Stimulated activated CD8-positive, alpha-beta memory T cell treated with anti-CD3 and anti-CD28 coated beads, Interleukin-12 subunit alpha, Interleukin-12 subunit beta, amount 100 ng/mL, for 24 hours (primary cell): ENCODE results near the gene GPRASP2.

Experiments
- DNase-seq: peaks from one replicate; pipeline ENCODE4 v3.0.0-alpha.2; 2020; ENCODE audit errors: extremely low read depth

The GPRASP2 gene

GRCh38 chrX:102745513-102745856, 33.2 kb downstream of the GPRASP2 start:
- no peak for DNase-seq

- no peak for DNase-seq
Measured at GRCh38 chrX:102745857-102746584, 33.8 kb downstream of the GPRASP2 start.

GRCh38 chrX:102765217-102765616, 53.0 kb downstream of the GPRASP2 start:
- no peak for DNase-seq

GRCh38 chrX:102765809-102766208, 53.6 kb downstream of the GPRASP2 start:
- no peak for DNase-seq

- no peak for DNase-seq
Measured at GRCh38 chrX:102767287-102767686, 55.0 kb downstream of the GPRASP2 start.
